ENCODE measurements around the gene C19orf47.

GRCh38 chr19:40286971-40287421 lies 61.2 kb downstream of the C19orf47 start:
- TF ChIP-seq CTCF (IDR thresholded peaks at IDR 0.05) (no peak), EP300 (IDR thresholded peaks at IDR 0.05) (no peak)
